HG03354 (cell line): Measurements from ENCODE around the gene TRAFD1.

ENCODE experiments used
- ATAC-seq: cut with Tn5 transposase; IDR thresholded peaks from one replicate; pipeline ENCODE4 v1.9.1; 2021; ENCODE audit warnings: mild to moderate bottlenecking; ENCODE audit not compliant: unreplicated experiment, poor library complexity, severe bottlenecking

TRAFD1 gene

GRCh38 chr12:112172556-112173324 is 47.4 kb downstream of the TRAFD1 start:
- ATAC-seq: no peak

- ATAC-seq: no peak
Observed at GRCh38 chr12:112175361-112176155, 50.2 kb downstream of the TRAFD1 start.

GRCh38 chr12:112176321-112177010 is 51.1 kb downstream of the TRAFD1 start:
- ATAC-seq: no peak

- no peak for ATAC-seq
Observed at GRCh38 chr12:112178796-112179195, 53.4 kb downstream of the TRAFD1 start.

GRCh38 chr12:112179341-112179740 is 54.0 kb downstream of the TRAFD1 start:
- no peak for ATAC-seq

GRCh38 chr12:112179916-112180315 is 54.6 kb downstream of the TRAFD1 start:
- no peak for ATAC-seq

- no peak for ATAC-seq
Observed at GRCh38 chr12:112180422-112180821, 55.1 kb downstream of the TRAFD1 start.

- no peak for ATAC-seq
Observed at GRCh38 chr12:112182499-112182898, 57.1 kb downstream of the TRAFD1 start.

GRCh38 chr12:112183141-112184021 is 58.0 kb downstream of the TRAFD1 start:
- ATAC-seq: no peak

GRCh38 chr12:112184056-112184887 is 58.9 kb downstream of the TRAFD1 start:
- ATAC-seq: no peak

- ATAC-seq: no peak
Observed at GRCh38 chr12:112185093-112185923, 59.9 kb downstream of the TRAFD1 start.

- ATAC-seq: no peak
Observed at GRCh38 chr12:112188130-112188830, 62.9 kb downstream of the TRAFD1 start.

- no peak for ATAC-seq
Observed at GRCh38 chr12:112190231-112191025, 65.1 kb downstream of the TRAFD1 start.

GRCh38 chr12:112191201-112191600 is 65.8 kb downstream of the TRAFD1 start:
- no peak for ATAC-seq

GRCh38 chr12:112191840-112192321 is 66.5 kb downstream of the TRAFD1 start:
- ATAC-seq: no peak

GRCh38 chr12:112192475-112192874 is 67.1 kb downstream of the TRAFD1 start:
- ATAC-seq: no peak
